ENCODE measurements around the gene ABI3.

Gene ABI3

GRCh38 chr17:49240619-49241018 is 30.1 kb downstream of the ABI3 start:
- H3K27me3 ChIP-seq (replicated peaks; ENCODE audit: control insufficient read depth, insufficient read depth, low read length): no peaks in the 10 kb centered on the region
- no peak for DNase-seq (ENCODE audit: extremely low read depth, insufficient read length)
- TF ChIP-seq CTCF (IDR thresholded peaks at IDR 0.05; ENCODE audit: insufficient read depth, low read length, poor library complexity, severe bottlenecking): no peak
- H3K36me3 ChIP-seq (ENCODE audit: control insufficient read depth, insufficient read depth, low read length): no peaks in the 10 kb centered on the region
- H3K4me3 ChIP-seq (replicated peaks; ENCODE audit: low read depth, low read length): no peak overlapping the region

GRCh38 chr17:49241040-49241439 is 30.5 kb downstream of the ABI3 start:
- DNase-seq (ENCODE audit: extremely low read depth, insufficient read length): no peak
- TF ChIP-seq CTCF (IDR thresholded peaks at IDR 0.05; ENCODE audit: insufficient read depth, low read length, poor library complexity, severe bottlenecking): no peak
- H3K4me3 ChIP-seq (replicated peaks; ENCODE audit: low read depth, low read length): no peak overlapping the region
- H3K27me3 ChIP-seq (replicated peaks; ENCODE audit: control insufficient read depth, insufficient read depth, low read length): no peaks in the 10 kb centered on the region
- H3K36me3 ChIP-seq (ENCODE audit: control insufficient read depth, insufficient read depth, low read length): no peaks in the 10 kb centered on the region

GRCh38 chr17:49241692-49242397 is 31.3 kb downstream of the ABI3 start:
- Histone ChIP-seq H3K27me3 (replicated peaks; ENCODE audit: control insufficient read depth, insufficient read depth, low read length) (no peaks in the 10 kb centered on the region), H3K36me3 (ENCODE audit: control insufficient read depth, insufficient read depth, low read length) (no peaks in the 10 kb centered on the region), H3K4me3 (replicated peaks; ENCODE audit: low read depth, low read length) (no peak overlapping the region)
- no peak for TF ChIP-seq CTCF (IDR thresholded peaks at IDR 0.05; ENCODE audit: insufficient read depth, low read length, poor library complexity, severe bottlenecking)
- no peak for DNase-seq (ENCODE audit: extremely low read depth, insufficient read length)

GRCh38 chr17:49242813-49243212 is 32.3 kb downstream of the ABI3 start:
- no peak for TF ChIP-seq CTCF (IDR thresholded peaks at IDR 0.05; ENCODE audit: insufficient read depth, low read length, poor library complexity, severe bottlenecking)

GRCh38 chr17:49244839-49245238 is 34.3 kb downstream of the ABI3 start:
- TF ChIP-seq CTCF (IDR thresholded peaks at IDR 0.05; ENCODE audit: insufficient read depth, low read length, poor library complexity, severe bottlenecking): no peak
- no peak for DNase-seq (ENCODE audit: extremely low read depth, insufficient read length)
- H3K4me3 ChIP-seq (replicated peaks; ENCODE audit: low read depth, low read length): no peak overlapping the region

More at GRCh38 chr17:49242813-49243212, 32.3 kb downstream of the ABI3 start:
- no peak for DNase-seq (ENCODE audit: extremely low read depth, insufficient read length)
- Histone ChIP-seq H3K36me3 (ENCODE audit: control insufficient read depth, insufficient read depth, low read length) (no peaks in the 10 kb centered on the region), H3K27me3 (replicated peaks; ENCODE audit: control insufficient read depth, insufficient read depth, low read length) (no peaks in the 10 kb centered on the region), H3K4me3 (replicated peaks; ENCODE audit: low read depth, low read length) (no peak overlapping the region)

More at GRCh38 chr17:49244839-49245238, 34.3 kb downstream of the ABI3 start:
- Histone ChIP-seq H3K27me3 (replicated peaks; ENCODE audit: control insufficient read depth, insufficient read depth, low read length) (peaks cover 1% of the 10 kb centered on the region; the same call in 1 of the 2 replicates), H3K36me3 (ENCODE audit: control insufficient read depth, insufficient read depth, low read length) (no peaks in the 10 kb centered on the region)
